ENCODE measurements around the gene CA5A. TPM values are rescaled to one million over a fixed set of nuclear protein-coding genes. Genes with fewer than 3 reads are reported as not detected.
"Not testable (repeated sequence)": the region's sequence is repeated elsewhere in the genome, so short reads cannot be mapped to it uniquely, and the experiment has no call there.

The CA5A gene
- total RNA-seq, 1 experiment from 2014 or later = not detected

- Histone ChIP-seq H3K9ac (ENCODE audit: low read length) (peak overlapping the region; percentile 20; the same call in 1 of the 2 replicates), H4K20me1 (ENCODE audit: insufficient read depth, low read depth, low read length) (peaks cover 82% of the 10 kb centered on the region), H3K4me2 (ENCODE audit: low read depth, low read length, poor library complexity, severe bottlenecking) (peak overlapping the region; percentile 56), H3K27ac (ENCODE audit: low read length) (peak overlapping the region; percentile 26; the same call in 1 of the 2 replicates), H3K36me3 (ENCODE audit: insufficient read depth, low read length) (peaks cover 41% of the 10 kb centered on the region), H3K79me2 (ENCODE audit: low read length) (peaks cover 94% of the 10 kb centered on the region), H3K4me3 (ENCODE audit: low read length) (peak overlapping the region; percentile 40; the same call in 1 of the 2 replicates), H3K4me1 (ENCODE audit: low read length) (peaks cover 94% of the 10 kb centered on the region)
- H3K27me3 ChIP-seq (ENCODE audit: low read length); H2AFZ ChIP-seq (ENCODE audit: low read length); H3K9me3 ChIP-seq (ENCODE audit: low read length); H3K9me2 ChIP-seq (replicated peaks; ENCODE audit: insufficient read depth, low read length); DNase-seq: not testable (repeated sequence)
Observed at GRCh38 chr16:87861300-87862099, 74.8 kb downstream of the CA5A start.

DNA sequence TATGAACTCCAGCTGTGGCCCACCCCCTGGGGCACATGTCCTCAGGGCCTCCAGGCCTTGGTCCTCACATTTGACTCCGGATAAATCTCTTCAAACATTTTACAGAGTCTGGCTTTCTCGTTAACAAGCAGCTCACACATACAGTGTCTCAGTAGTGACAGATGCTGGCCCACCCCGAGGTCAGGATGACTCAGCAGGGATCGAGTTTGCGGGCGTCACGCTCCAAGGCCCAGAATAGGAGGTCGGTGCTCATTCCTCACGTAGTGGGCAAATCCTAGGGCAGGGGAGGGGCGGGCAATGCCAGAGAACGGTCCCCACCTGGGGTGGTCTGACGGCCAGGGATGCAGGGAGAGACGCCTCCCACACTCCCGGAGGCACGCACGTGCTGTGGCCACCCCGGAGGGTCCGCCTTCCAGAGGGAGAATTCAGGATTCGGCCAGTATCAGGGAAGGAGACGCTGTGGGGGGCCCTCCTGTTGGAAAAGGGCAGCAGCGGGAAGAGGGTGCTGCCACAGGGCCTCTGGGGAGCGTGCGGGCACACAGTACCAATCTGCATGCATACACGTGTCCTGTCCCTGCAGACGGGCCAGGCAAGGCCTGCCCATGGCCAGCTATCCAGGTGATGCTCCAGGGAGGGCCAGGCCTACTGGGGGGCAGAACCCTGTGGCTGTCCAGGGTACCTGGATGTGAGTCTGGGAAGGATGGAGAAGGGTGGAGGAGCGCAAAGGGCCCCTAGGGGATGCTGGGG lies 75.6 kb downstream of the CA5A start:
- no peaks in the 10 kb centered on the region for H3K9me3 ChIP-seq (ENCODE audit: low read length)
- peak overlapping the region; percentile 40; the same call in 1 of the 2 replicates for H3K4me3 ChIP-seq (ENCODE audit: low read length)
- H3K9ac ChIP-seq (ENCODE audit: low read length) = peak overlapping the region; percentile 37; the same call in 1 of the 2 replicates
- peak overlapping the region; percentile 57; the same call in 1 of the 2 replicates for H3K27ac ChIP-seq (ENCODE audit: low read length)
- H4K20me1 ChIP-seq (ENCODE audit: insufficient read depth, low read depth, low read length) = peaks cover 83% of the 10 kb centered on the region
- DNase-seq = peak; percentile 64
- no peaks in the 10 kb centered on the region for H3K9me2 ChIP-seq (replicated peaks; ENCODE audit: insufficient read depth, low read length)
- peaks cover 38% of the 10 kb centered on the region for H3K36me3 ChIP-seq (ENCODE audit: insufficient read depth, low read length)
- peaks cover 94% of the 10 kb centered on the region for H3K79me2 ChIP-seq (ENCODE audit: low read length)
- no peaks in the 10 kb centered on the region for H3K27me3 ChIP-seq (ENCODE audit: low read length)
- no peak overlapping the region for H2AFZ ChIP-seq (ENCODE audit: low read length)
- H3K4me1 ChIP-seq (ENCODE audit: low read length) = peaks cover 95% of the 10 kb centered on the region
- H3K4me2 ChIP-seq (ENCODE audit: low read depth, low read length, poor library complexity, severe bottlenecking) = peak overlapping the region; percentile 56

- not testable (repeated sequence) for H2AFZ ChIP-seq (ENCODE audit: low read length); DNase-seq; H3K9me2 ChIP-seq (replicated peaks; ENCODE audit: insufficient read depth, low read length); H3K27me3 ChIP-seq (ENCODE audit: low read length); H3K9me3 ChIP-seq (ENCODE audit: low read length)
- Histone ChIP-seq H3K79me2 (ENCODE audit: low read length) (peaks cover 96% of the 10 kb centered on the region), H3K4me3 (ENCODE audit: low read length) (peak overlapping the region; percentile 36; the same call in 1 of the 2 replicates), H3K9ac (ENCODE audit: low read length) (peak overlapping the region; percentile 33; the same call in 1 of the 2 replicates), H3K4me2 (ENCODE audit: low read depth, low read length, poor library complexity, severe bottlenecking) (peak overlapping the region; percentile 35), H3K27ac (ENCODE audit: low read length) (peak overlapping the region; percentile 35; the same call in 1 of the 2 replicates), H3K36me3 (ENCODE audit: insufficient read depth, low read length) (peaks cover 34% of the 10 kb centered on the region), H3K4me1 (ENCODE audit: low read length) (peaks cover 99% of the 10 kb centered on the region), H4K20me1 (ENCODE audit: insufficient read depth, low read depth, low read length) (peaks cover 89% of the 10 kb centered on the region)
Observed at GRCh38 chr16:87858151-87858993, 78.0 kb downstream of the CA5A start.

GRCh38 chr16:87856791-87857228 lies 79.5 kb downstream of the CA5A start:
- DNase-seq = peak; percentile 53
- H3K9me3 ChIP-seq (ENCODE audit: low read length) = no peaks in the 10 kb centered on the region
- H3K9ac ChIP-seq (ENCODE audit: low read length) = peak overlapping the region; percentile 33
- H3K79me2 ChIP-seq (ENCODE audit: low read length) = peaks cover 96% of the 10 kb centered on the region
- no peak overlapping the region; the same call in 1 of the 2 replicates for H3K4me3 ChIP-seq (ENCODE audit: low read length)
- H3K9me2 ChIP-seq (replicated peaks; ENCODE audit: insufficient read depth, low read length) = no peaks in the 10 kb centered on the region
- H3K36me3 ChIP-seq (ENCODE audit: insufficient read depth, low read length) = peaks cover 37% of the 10 kb centered on the region
- peak overlapping the region; percentile 35 for H3K4me2 ChIP-seq (ENCODE audit: low read depth, low read length, poor library complexity, severe bottlenecking)
- H3K27ac ChIP-seq (ENCODE audit: low read length) = peak overlapping the region; percentile 68
- H2AFZ ChIP-seq (ENCODE audit: low read length) = no peak overlapping the region
- peaks cover 99% of the 10 kb centered on the region for H3K4me1 ChIP-seq (ENCODE audit: low read length)
- no peaks in the 10 kb centered on the region for H3K27me3 ChIP-seq (ENCODE audit: low read length)
- H4K20me1 ChIP-seq (ENCODE audit: insufficient read depth, low read depth, low read length) = peaks cover 89% of the 10 kb centered on the region

GRCh38 chr16:87855852-87856715 lies 80.2 kb downstream of the CA5A start:
- Histone ChIP-seq H3K4me3 (ENCODE audit: low read length) (no peak overlapping the region), H4K20me1 (ENCODE audit: insufficient read depth, low read depth, low read length) (peaks cover 89% of the 10 kb centered on the region), H3K27me3 (ENCODE audit: low read length) (no peaks in the 10 kb centered on the region), H3K9me3 (ENCODE audit: low read length) (no peaks in the 10 kb centered on the region), H3K79me2 (ENCODE audit: low read length) (peaks cover 96% of the 10 kb centered on the region), H3K9ac (ENCODE audit: low read length) (peak overlapping the region; percentile 33), H2AFZ (ENCODE audit: low read length) (no peak overlapping the region), H3K9me2 (replicated peaks; ENCODE audit: insufficient read depth, low read length) (no peaks in the 10 kb centered on the region), H3K27ac (ENCODE audit: low read length) (peak overlapping the region; percentile 68), H3K36me3 (ENCODE audit: insufficient read depth, low read length) (peaks cover 38% of the 10 kb centered on the region), H3K4me2 (ENCODE audit: low read depth, low read length, poor library complexity, severe bottlenecking) (peak overlapping the region; percentile 35), H3K4me1 (ENCODE audit: low read length) (peaks cover 99% of the 10 kb centered on the region)
- peak; percentile 69 for DNase-seq

GRCh38 chr16:87854907-87855683 lies 81.2 kb downstream of the CA5A start:
- Histone ChIP-seq H3K79me2 (ENCODE audit: low read length) (peaks cover 98% of the 10 kb centered on the region), H3K4me3 (ENCODE audit: low read length) (no peak overlapping the region; the same call in 1 of the 2 replicates), H4K20me1 (ENCODE audit: insufficient read depth, low read depth, low read length) (peaks cover 90% of the 10 kb centered on the region), H3K9me2 (replicated peaks; ENCODE audit: insufficient read depth, low read length) (no peaks in the 10 kb centered on the region), H3K36me3 (ENCODE audit: insufficient read depth, low read length) (peaks cover 41% of the 10 kb centered on the region), H3K27me3 (ENCODE audit: low read length) (no peaks in the 10 kb centered on the region), H3K9me3 (ENCODE audit: low read length) (no peaks in the 10 kb centered on the region), H2AFZ (ENCODE audit: low read length) (no peak overlapping the region), H3K27ac (ENCODE audit: low read length) (peak overlapping the region; percentile 68), H3K4me1 (ENCODE audit: low read length) (peaks cover 100% of the 10 kb centered on the region), H3K9ac (ENCODE audit: low read length) (peak overlapping the region; percentile 33; the same call in 1 of the 2 replicates), H3K4me2 (ENCODE audit: low read depth, low read length, poor library complexity, severe bottlenecking) (peak overlapping the region; percentile 35)
- no peak for DNase-seq
